Activated naive CD4-positive, alpha-beta T cell treated with anti-CD3 and anti-CD28 coated beads for 36 hours (primary cell): ENCODE results near the gene CLEC11A. TPM values are rescaled to one million over a fixed set of nuclear protein-coding genes. Genes with fewer than 3 reads are reported as not detected.

ENCODE experiments used
- CTCF ChIA-PET: fragments of 350-600 bp; sonication (Branson Sonifier 250); formaldehyde crosslinking; loops from one replicate; lab custom pipeline; 2021; ENCODE audit warnings: antibody characterized with exemption; lab: Charles Lee
- DNase-seq: peaks from one replicate; pipeline ENCODE4 v3.0.0-alpha.2; 2020
- H3K27ac Mint-ChIP-seq: one replicate; pipeline ENCODE4 v1.8.0; 2021; ENCODE audit warnings: mild to moderate bottlenecking, mixed read lengths
- H3K27me3 Mint-ChIP-seq: one replicate; pipeline ENCODE4 v1.8.0; 2021; ENCODE audit warnings: low read depth, mixed read lengths
- H3K36me3 Mint-ChIP-seq: one replicate; pipeline ENCODE4 v1.8.0; 2021; ENCODE audit warnings: low read depth, mixed read lengths
- H3K4me1 Mint-ChIP-seq: one replicate; pipeline ENCODE4 v1.8.0; 2021; ENCODE audit warnings: low read depth, mixed read lengths
- H3K4me3 Mint-ChIP-seq: one replicate; pipeline ENCODE4 v1.8.0; 2021; ENCODE audit warnings: mild to moderate bottlenecking, moderate library complexity, mixed read lengths
- H3K9me3 Mint-ChIP-seq: one replicate; pipeline ENCODE4 v1.8.0; 2021; ENCODE audit warnings: mixed read lengths
- intact Hi-C: fragments of 100-400 bp; cut with micrococcal nuclease; formaldehyde crosslinking; loops from one replicate; pipeline ENCODE4 v1.15.1; 2023
- total RNA-seq, 2 experiments: library from RNA; stranded (reverse); gene quantifications; one replicate each; pipeline ENCODE4 v1.2.3, GENCODE V29; 2021

The CLEC11A gene, protein sequence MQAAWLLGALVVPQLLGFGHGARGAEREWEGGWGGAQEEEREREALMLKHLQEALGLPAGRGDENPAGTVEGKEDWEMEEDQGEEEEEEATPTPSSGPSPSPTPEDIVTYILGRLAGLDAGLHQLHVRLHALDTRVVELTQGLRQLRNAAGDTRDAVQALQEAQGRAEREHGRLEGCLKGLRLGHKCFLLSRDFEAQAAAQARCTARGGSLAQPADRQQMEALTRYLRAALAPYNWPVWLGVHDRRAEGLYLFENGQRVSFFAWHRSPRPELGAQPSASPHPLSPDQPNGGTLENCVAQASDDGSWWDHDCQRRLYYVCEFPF
- total RNA-seq: 1 to 10 TPM in 1 of 2 experiments, under 1 TPM in 1; 0.69 to 1.4 TPM

DNA sequence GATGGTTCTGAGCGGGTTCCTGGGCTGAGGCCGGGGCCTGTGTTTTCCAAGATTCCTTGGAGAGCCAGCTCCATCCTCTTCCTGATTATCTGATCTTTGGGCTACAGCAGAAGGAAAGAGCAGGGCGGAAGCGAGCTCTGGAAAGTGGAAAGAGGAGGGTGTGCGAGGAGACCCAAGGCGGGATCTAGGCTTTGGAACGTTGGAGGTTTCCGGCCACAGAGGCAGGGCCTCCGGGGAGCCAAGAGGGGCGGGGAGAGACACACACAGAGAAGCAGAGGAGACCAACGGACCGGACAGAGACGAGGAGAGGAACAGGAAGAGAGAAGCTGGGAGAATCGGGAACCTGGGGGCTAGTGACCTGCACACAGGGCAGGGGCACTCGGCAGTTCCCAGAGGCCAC is at the start of gene CLEC11A:
Gene CLEC11A, plus strand, starts transcription at position 296 of the 400 bp plus-strand sequence. CDS start 162 bp downstream, outside the sequence.
- Mint-ChIP-seq H3K4me3 (peak within 1 kb of the TSS; percentile 72), H3K4me1 (peaks cover 25% of the 10 kb centered on the region), H3K27me3 (peaks cover 51% of the 10 kb centered on the region), H3K36me3 (no peaks in the 10 kb centered on the region), H3K9me3 (no peaks in the 10 kb centered on the region), H3K27ac (no peak within 1 kb of the TSS)
- DNase-seq: no peak
- intact Hi-C loops: loop anchor here (5.0 to 10.0 kb wide), 3 partner anchors 59 to 388 kb away; partner anchors contain the start of gene CTU1
- CTCF ChIA-PET: interaction anchor here (0.7 to 2.0 kb wide), 3 partner anchors 10 to 199 kb away, joined by 3 to 6 read pairs (median 3); no protein-coding TSS in a partner anchor

DNA sequence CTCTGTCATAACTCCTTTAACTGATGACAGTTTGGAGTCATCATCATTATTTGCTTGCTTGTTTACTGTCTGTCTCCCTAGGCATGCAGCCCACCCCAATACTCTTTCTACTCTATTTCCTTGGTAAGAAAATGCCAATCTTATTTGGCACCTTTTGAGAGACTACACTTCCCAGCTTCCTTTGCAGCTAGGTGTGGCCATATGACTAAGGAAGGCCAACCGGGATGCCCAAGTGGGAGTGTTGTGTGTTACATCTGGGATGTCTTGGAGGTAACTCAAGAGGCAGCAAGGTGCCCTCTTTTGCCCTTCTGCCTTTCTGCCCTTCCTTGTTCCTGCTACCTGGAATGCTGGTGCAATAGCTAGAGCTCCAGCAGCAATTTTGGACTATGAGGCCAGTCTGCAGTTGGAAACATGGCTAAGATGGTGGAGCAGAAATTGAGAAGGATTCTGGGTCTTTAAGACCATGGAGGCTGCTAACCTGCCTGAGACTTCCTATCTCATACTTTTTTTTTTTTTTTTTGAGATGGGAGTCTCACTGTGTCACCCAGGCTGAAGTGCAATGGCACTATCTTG is 46.5 kb upstream of the CLEC11A start:
- Mint-ChIP-seq H3K4me1 (peaks cover 6% of the 10 kb centered on the region), H3K36me3 (no peaks in the 10 kb centered on the region), H3K27ac (no peak overlapping the region), H3K27me3 (peaks cover 66% of the 10 kb centered on the region), H3K9me3 (no peaks in the 10 kb centered on the region), H3K4me3 (no peak overlapping the region)
- CTCF ChIA-PET: no interaction called here
- intact Hi-C loops: no loop called here
- DNase-seq: no peak

DNA sequence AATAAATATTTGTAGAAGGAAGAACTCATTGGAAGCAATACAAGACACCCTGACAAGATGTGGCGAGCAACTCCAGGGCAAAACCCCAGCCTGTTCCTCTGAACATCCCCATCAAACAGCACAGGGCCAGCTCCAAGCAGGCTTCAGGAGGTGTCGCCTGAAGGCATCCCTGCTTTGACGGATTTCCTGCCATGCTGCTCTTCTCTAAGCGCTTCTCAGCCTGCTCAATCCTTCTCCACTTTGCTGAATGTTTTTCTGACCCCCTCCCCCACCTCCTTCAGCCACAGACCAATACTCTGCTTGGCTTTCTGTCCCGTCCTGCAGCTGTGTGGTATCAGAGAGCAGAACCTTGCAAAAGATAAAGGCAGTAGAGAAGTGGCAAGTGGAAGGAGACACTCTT is 45.5 kb upstream of the CLEC11A start:
- Mint-ChIP-seq H3K27ac (no peak overlapping the region), H3K4me1 (peaks cover 6% of the 10 kb centered on the region), H3K4me3 (no peak overlapping the region), H3K27me3 (peaks cover 62% of the 10 kb centered on the region), H3K36me3 (no peaks in the 10 kb centered on the region), H3K9me3 (no peaks in the 10 kb centered on the region)
- CTCF ChIA-PET: no interaction called here
- no peak for DNase-seq
- intact Hi-C loops: no loop called here

DNA sequence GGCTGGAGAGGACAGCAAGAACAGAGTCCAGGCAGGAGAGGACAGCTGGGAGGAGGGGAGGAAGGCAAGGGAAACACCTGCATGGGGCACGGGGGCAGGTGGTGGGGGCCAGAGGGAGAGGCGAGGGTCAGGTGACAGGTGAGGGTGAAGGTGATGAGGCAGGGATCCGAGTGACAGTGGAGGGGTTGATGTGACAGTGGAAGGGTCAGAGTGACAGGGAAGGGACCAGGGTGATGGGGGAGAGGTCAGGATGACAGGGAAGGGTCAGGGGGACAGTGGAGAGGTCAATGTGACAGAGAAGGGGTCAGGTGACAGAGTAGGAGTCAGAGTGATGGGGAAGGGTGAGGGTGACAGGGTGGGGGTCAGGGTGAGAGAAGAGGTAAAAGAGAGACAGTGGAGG is 44.8 kb upstream of the CLEC11A start:
- Mint-ChIP-seq H3K4me1 (peaks cover 6% of the 10 kb centered on the region), H3K27ac (no peak overlapping the region), H3K27me3 (peaks cover 55% of the 10 kb centered on the region), H3K4me3 (no peak overlapping the region), H3K36me3 (no peaks in the 10 kb centered on the region), H3K9me3 (no peaks in the 10 kb centered on the region)
- CTCF ChIA-PET: no interaction called here
- DNase-seq: no peak
- intact Hi-C loops: no loop called here

DNA sequence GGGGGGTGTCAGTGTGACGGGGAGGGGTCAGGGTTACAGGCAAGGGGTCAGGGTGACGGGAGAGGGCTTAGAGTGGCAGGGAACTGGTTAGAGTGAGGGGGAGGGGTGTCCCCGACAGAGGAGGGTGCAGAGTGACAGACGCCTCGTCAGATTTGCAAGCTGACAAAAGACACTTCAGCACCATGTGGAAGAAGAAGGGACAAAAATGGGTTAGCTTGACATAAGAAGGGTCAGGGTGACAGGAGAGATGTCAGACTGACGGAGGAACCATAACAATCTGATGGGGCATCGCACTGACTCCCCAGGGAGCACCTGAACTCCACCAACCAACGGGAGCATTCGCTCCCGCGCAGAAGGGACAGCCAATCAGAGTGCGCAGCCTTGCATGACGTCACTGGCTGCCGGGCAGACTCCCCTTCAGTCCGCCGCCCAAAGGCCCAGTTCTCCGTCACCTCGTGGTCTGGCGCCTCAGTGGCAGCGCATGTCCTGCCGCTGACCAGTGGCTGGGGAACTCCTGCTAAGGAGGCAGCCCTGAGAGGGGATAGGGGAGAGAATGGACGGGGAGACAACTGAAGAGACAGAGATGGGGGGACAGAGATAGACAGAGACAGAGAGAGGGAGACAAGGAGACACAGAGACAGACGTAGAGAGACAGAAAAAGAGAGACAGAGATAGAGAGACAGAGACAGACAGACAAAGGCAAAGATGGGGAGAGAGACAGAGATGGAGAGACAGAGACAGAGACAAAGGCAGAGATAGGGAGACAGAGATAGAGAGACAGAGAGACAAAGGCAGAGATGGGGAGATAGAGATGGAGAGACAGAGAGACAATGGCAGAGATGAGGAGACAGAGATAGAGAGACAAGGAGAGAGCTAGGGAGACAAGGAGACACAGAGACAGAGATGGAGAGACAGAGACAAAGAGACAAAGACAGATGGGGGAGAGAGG is 43.7 kb upstream of the CLEC11A start:
- Mint-ChIP-seq H3K36me3 (no peaks in the 10 kb centered on the region), H3K9me3 (no peaks in the 10 kb centered on the region), H3K27ac (no peak overlapping the region), H3K4me1 (peaks cover 6% of the 10 kb centered on the region), H3K4me3 (no peak overlapping the region), H3K27me3 (peaks cover 50% of the 10 kb centered on the region)
- DNase-seq: peak; percentile 75
- CTCF ChIA-PET: no interaction called here
- intact Hi-C loops: no loop called here

DNA sequence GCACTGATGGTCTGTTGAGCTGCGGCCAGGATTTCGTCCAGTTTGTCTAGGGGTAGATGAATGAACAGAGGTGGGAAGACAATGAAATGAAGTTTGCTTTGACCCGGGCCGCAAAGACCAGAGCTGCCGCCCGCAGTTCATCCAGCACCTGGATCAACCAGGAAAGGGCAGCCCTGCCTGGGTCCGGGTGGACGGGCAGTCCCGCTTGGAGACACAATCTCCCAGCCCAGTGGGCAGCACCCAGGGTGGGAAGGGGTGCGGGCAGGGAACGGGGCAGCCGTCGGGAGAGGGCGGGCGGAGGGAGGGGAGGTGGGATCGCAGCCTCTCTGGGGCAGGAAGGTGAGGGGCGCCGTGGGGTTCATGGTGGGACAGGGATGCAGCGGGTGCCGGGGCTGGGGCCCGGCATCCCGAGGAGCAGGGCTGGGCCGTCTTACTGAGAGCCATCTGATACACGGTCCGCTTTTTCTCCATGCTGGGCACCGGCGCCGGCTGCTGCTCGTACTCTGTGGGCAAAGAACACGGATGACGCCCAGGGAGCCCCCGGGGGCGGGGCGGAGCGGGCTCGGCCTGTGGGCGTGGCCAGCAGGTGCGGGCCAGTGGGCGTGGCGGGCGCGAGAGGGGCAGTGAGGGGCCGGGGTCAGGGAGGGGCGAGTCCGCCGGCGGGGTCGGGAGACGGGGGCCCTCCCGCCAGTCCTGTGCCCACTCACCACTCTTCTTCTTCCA is 36.7 kb upstream of the CLEC11A start:
- no peaks in the 10 kb centered on the region for H3K36me3 Mint-ChIP-seq
- H3K4me3 Mint-ChIP-seq: no peak overlapping the region
- H3K9me3 Mint-ChIP-seq: no peaks in the 10 kb centered on the region
- intact Hi-C loops: no loop called here
- CTCF ChIA-PET: no interaction called here
- DNase-seq: no peak
- H3K27ac Mint-ChIP-seq: no peak overlapping the region
- no peaks in the 10 kb centered on the region for H3K4me1 Mint-ChIP-seq
- H3K27me3 Mint-ChIP-seq: peaks cover 40% of the 10 kb centered on the region

DNA sequence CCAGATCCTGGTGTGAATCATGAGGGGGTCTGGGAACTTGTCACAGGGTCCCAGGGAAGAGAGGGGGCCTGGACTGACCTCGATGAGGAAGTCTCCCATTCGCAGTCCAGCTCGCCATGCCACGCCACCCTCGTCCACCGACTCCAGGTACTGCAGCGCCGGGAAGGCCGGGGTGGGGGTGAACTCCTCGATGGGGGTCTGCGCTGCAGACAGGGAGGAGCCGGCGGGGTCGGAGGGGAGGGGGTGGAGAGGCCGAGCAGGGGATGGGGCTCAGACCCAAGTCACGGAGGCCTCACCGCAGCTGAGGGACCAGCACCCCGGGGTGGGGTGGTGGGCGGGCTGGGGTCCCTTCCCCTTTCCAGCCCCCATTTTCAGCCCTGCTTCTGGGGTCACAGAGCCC is 34.4 kb upstream of the CLEC11A start:
- Mint-ChIP-seq H3K27ac (no peak overlapping the region), H3K9me3 (no peaks in the 10 kb centered on the region), H3K4me1 (no peaks in the 10 kb centered on the region), H3K27me3 (peaks cover 54% of the 10 kb centered on the region), H3K4me3 (no peak overlapping the region), H3K36me3 (no peaks in the 10 kb centered on the region)
- CTCF ChIA-PET: no interaction called here
- intact Hi-C loops: no loop called here
- DNase-seq: no peak

DNA sequence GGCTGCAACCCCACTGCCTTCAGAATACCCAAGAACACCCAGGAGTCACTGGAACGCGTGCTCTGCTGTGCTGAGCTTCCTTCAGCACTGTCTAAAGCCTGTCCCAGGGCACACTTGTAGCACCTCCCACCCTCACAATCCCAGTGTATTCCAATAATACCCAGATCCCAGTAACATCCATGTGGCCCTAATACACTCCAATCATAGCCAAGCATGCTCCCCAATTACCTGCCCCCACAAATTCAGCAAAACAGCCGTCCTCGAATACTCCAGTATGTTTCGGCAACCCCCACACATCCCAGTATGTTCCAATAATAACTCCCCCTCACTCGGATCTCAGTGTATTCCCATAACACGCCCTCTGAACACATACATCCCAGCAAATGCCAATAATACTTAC is 32.7 kb upstream of the CLEC11A start:
- Mint-ChIP-seq H3K27me3 (peaks cover 51% of the 10 kb centered on the region), H3K36me3 (no peaks in the 10 kb centered on the region), H3K27ac (no peak overlapping the region), H3K9me3 (no peaks in the 10 kb centered on the region), H3K4me3 (no peak overlapping the region), H3K4me1 (no peaks in the 10 kb centered on the region)
- CTCF ChIA-PET: no interaction called here
- intact Hi-C loops: no loop called here
- DNase-seq: no peak

DNA sequence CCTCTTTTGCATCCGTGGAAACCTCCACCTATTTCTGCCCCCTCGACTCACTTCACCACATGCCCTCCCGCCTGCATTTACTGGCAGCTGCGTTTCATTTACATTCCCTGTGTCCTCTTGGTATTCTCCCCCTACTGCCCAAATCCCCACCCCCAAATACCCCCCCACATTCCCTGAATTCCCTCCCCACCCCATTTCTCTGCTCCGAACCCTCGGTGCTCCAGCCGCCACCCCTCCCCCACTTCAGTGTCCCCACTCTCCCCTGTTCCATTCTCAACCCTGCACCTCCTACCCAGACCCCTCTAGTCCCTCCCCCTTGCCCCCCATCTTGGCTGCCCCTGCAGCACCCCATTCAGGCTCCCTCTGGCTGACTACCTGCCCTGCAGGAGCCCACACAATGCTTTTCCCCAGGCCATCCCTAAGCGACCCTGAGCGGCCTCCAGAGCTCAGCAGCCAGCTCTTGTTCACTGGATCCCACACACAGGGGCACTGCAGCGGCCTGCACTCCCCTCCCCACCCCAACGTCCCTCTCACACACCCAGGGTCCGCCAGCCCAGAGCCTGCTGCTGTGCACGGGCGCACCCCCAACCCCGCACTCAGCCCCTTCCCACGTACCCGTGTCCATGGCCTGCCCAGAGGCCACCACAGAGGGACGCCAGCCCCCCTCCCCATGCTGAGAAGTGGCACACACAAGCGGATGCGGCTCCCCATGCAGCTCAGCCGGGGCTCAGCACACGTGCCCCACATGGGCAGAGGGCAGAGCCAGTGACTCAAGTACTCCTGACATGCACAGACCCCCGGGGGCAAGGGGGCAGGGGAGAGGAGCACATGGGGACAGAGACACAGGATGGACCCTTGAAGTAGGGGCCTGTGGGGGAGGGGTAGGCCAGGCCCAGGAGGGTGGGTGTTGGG is 29.8 kb upstream of the CLEC11A start:
- Mint-ChIP-seq H3K27me3 (peaks cover 57% of the 10 kb centered on the region), H3K27ac (no peak overlapping the region), H3K4me3 (no peak overlapping the region), H3K4me1 (no peaks in the 10 kb centered on the region), H3K36me3 (no peaks in the 10 kb centered on the region), H3K9me3 (no peaks in the 10 kb centered on the region)
- intact Hi-C loops: no loop called here
- CTCF ChIA-PET: no interaction called here
- no peak for DNase-seq

DNA sequence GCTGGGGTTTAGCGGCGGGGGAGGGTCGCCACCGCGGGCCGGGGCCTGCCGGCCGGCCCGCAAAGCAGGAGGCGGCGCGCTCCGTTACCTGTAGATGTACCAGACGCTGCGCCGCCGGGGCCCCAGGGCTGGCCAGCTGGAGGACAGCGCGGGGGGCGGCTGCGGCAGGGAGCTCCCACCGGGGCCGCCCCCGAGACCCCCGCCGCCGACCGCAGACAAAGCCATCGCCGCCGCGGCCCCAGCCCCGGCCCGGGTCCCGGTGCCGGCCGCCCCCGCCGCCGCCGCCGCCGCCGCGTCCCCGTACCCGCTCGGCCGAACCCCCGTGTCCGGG is 28.4 kb upstream of the CLEC11A start:
- Mint-ChIP-seq H3K36me3 (no peaks in the 10 kb centered on the region), H3K4me3 (no peak overlapping the region), H3K27me3 (peaks cover 56% of the 10 kb centered on the region), H3K9me3 (no peaks in the 10 kb centered on the region), H3K27ac (no peak overlapping the region), H3K4me1 (no peaks in the 10 kb centered on the region)
- intact Hi-C loops: no loop called here
- no peak for DNase-seq
- CTCF ChIA-PET: no interaction called here

DNA sequence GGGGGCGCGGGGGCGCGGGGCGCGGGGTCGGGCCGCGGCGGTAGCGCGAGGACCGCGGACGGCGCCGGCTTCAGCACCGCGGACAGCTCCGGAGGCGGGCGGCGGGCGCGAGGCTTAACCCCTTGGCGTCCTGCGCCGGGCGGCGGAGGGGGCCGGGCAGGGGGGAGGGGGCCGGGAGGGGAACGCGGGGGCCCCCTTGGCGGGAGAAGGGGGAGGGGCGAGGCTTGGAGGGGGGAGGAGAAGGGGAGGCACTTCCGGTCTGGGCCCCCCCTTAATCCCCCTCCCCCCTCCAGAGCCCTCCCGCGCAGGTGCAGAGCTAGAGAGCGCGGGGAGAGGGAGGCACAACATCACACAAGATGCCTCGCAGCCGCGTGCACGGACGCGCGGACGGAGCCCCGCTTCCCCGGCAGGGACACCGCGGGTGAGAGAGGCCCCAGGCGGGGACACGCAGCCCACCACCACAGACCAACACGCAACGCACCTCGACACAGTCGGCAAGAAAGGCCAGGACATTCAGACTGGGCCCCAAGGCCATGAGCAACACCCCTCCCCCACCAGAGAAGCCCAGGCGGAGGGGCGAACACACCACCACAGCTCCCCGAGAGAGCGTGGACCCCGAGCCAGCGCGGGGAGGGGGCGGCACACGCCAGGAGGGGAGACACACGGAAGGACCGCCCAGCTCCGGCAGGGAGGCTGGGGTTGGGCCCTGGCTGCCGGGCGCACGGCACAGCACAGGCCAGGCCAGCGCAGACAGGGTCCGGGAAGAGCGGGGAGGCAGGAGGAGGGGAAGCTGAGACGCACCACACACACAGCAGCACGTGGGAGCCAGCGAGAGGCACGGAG is 27.7 kb upstream of the CLEC11A start:
- Mint-ChIP-seq H3K36me3 (no peaks in the 10 kb centered on the region), H3K9me3 (no peaks in the 10 kb centered on the region), H3K27ac (no peak overlapping the region), H3K4me3 (no peak overlapping the region), H3K4me1 (no peaks in the 10 kb centered on the region), H3K27me3 (peaks cover 58% of the 10 kb centered on the region)
- CTCF ChIA-PET: no interaction called here
- DNase-seq: no peak
- intact Hi-C loops: no loop called here
